SU-DHL-6 (cell line): ENCODE results near the gene PRRG4.

Experiments
- H2AFZ ChIP-seq: fragments of 200-600 bp; sonication (generic); 2 replicates; pipeline ENCODE4 v1.6.1; 2014; ENCODE audit warnings: low read depth, mild to moderate bottlenecking, moderate library complexity, mixed read lengths, antibody characterized with exemption, low read length; ENCODE audit not compliant: severe bottlenecking
- H3F3A ChIP-seq: fragments of 200-600 bp; shearing (Covaris generic); 2 replicates; pipeline ENCODE4 v1.6.0; 2016; ENCODE audit warnings: antibody characterized with exemption, mild to moderate bottlenecking; ENCODE audit not compliant: insufficient read depth
- H3K27ac ChIP-seq: fragments of 200-600 bp; sonication (generic); 2 replicates; pipeline ENCODE4 v1.5.1; 2016; ENCODE audit warnings: low read depth, mild to moderate bottlenecking, low read length, moderate library complexity, mixed read lengths
- H3K27me3 ChIP-seq: fragments of 200-600 bp; sonication (generic), shearing (Covaris generic); 2 replicates; pipeline ENCODE4 v1.6.0; 2014; ENCODE audit warnings: mild to moderate bottlenecking, low read length
- H3K36me3 ChIP-seq: fragments of 200-600 bp; sonication (generic); 2 replicates; pipeline ENCODE4 v1.6.1; 2014; ENCODE audit warnings: mild to moderate bottlenecking, low read length, mixed read lengths
- H3K4me2 ChIP-seq: fragments of 300-600, 200-600 bp; shearing (Covaris generic), sonication (generic); 2 replicates; pipeline ENCODE4 v1.6.0; 2014; ENCODE audit warnings: low read length, low read depth, mild to moderate bottlenecking; ENCODE audit not compliant: poor library complexity, severe bottlenecking
- H3K4me3 ChIP-seq: fragments of 200-600 bp; sonication (generic); 2 replicates; pipeline ENCODE4 v1.5.1; 2014; ENCODE audit warnings: antibody characterized with exemption, low read length, mild to moderate bottlenecking, mixed read lengths; ENCODE audit not compliant: insufficient read depth, poor library complexity, severe bottlenecking
- H3K79me2 ChIP-seq: fragments of 200-600 bp; sonication (generic); 2 replicates; pipeline ENCODE4 v1.6.1; 2014; ENCODE audit warnings: mild to moderate bottlenecking, low read length, moderate library complexity; ENCODE audit not compliant: insufficient read depth
- H3K9ac ChIP-seq: fragments of 200-600 bp; sonication (generic); 2 replicates; pipeline ENCODE4 v1.7.0; 2014; ENCODE audit warnings: mild to moderate bottlenecking, low read length
- H3K9me2 ChIP-seq: fragments of 200-600 bp; sonication (generic); replicated peaks from 2 replicates; pipeline ENCODE4 v1.6.1; 2014; ENCODE audit warnings: low read length; ENCODE audit not compliant: insufficient read depth
- H3K9me3 ChIP-seq: fragments of 200-600 bp; sonication (generic); 2 replicates; pipeline ENCODE4 v1.6.1; 2014; ENCODE audit warnings: low read length, mixed read lengths; ENCODE audit not compliant: insufficient read depth
- H4K20me1 ChIP-seq: fragments of 200-600 bp; sonication (generic); 2 replicates; pipeline ENCODE4 v1.6.1; 2014; ENCODE audit warnings: low read depth, mild to moderate bottlenecking, antibody characterized with exemption, low read length, moderate library complexity, mixed read lengths
- EZH2phosphoT487 ChIP-seq: fragments of 200-600 bp; sonication (generic), shearing (Covaris generic); conservative IDR thresholded peaks from 2 replicates; pipeline ENCODE4 v1.6.1; 2018; ENCODE audit warnings: mild to moderate bottlenecking, antibody characterized with exemption, low read length, moderate library complexity, mixed read lengths
- TF ChIP-seq, protein P1 (sequence below): fragments of 200-600 bp; sonication (generic); IDR thresholded peaks from one replicate; pipeline ENCODE4 v1.5.1; 2017; ENCODE audit warnings: antibody characterized with exemption, mild to moderate bottlenecking, low read length, moderate library complexity; ENCODE audit not compliant: insufficient read depth, poor library complexity, severe bottlenecking

The PRRG4 gene

DNA sequence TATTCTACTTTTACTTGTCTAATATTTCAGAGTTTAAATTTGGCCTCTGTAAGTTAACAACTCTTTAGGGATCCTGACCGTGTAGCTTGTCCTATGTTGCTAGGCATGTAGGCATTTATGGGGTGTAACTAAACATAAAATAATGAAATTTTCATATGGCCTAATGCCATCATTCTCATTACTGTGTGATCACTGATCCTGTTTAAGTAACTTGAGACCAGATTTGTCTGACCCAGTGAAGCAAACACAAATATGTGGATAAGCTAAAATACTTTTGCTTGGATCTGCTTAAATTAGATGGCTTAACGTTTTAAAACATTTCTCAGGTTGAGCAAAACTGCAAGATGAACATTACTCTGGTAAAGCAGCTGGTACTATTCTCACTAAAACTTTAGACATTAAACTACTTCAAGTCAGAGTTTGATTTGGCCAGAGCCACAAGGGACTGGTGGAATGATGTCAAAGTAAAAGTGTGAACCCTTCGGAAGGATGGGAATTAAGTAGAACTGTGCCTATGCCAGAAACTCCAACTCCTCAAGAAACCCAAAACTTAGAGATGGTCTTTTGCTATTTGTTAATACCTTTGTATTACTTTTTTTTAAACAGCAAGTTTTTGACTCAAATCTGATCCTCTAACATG is 75.4 kb downstream of the PRRG4 start:
- no peak overlapping the region for H2AFZ ChIP-seq
- H3K27ac ChIP-seq = no peak overlapping the region
- no peaks in the 10 kb centered on the region for H3K27me3 ChIP-seq
- H3K4me3 ChIP-seq = no peak overlapping the region
- H3K9me2 ChIP-seq = no peaks in the 10 kb centered on the region
- H4K20me1 ChIP-seq = no peaks in the 10 kb centered on the region
- H3K9me3 ChIP-seq = no peaks in the 10 kb centered on the region
- H3K36me3 ChIP-seq = no peaks in the 10 kb centered on the region
- H3F3A ChIP-seq = no peaks in the 10 kb centered on the region
- TF ChIP-seq, protein P1, sequence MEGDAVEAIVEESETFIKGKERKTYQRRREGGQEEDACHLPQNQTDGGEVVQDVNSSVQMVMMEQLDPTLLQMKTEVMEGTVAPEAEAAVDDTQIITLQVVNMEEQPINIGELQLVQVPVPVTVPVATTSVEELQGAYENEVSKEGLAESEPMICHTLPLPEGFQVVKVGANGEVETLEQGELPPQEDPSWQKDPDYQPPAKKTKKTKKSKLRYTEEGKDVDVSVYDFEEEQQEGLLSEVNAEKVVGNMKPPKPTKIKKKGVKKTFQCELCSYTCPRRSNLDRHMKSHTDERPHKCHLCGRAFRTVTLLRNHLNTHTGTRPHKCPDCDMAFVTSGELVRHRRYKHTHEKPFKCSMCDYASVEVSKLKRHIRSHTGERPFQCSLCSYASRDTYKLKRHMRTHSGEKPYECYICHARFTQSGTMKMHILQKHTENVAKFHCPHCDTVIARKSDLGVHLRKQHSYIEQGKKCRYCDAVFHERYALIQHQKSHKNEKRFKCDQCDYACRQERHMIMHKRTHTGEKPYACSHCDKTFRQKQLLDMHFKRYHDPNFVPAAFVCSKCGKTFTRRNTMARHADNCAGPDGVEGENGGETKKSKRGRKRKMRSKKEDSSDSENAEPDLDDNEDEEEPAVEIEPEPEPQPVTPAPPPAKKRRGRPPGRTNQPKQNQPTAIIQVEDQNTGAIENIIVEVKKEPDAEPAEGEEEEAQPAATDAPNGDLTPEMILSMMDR = no peak
- no peak for TF ChIP-seq EZH2phosphoT487
- peaks cover 86% of the 10 kb centered on the region for H3K79me2 ChIP-seq
- H3K4me2 ChIP-seq = no peak overlapping the region
- no peak overlapping the region for H3K9ac ChIP-seq
